DND-41 (cell line): ENCODE results near the gene SERINC5.

Experiments
- ATAC-seq: fragments of 200-7000 bp; cut with Tn5 transposase; 3 replicates; pipeline ENCODE4 v1.9.1; 2021; ENCODE audit warnings: low read depth; ENCODE audit not compliant: insufficient read depth
- DNase-seq: peaks from one replicate; pipeline ENCODE4 v3.0.0-alpha.2; 2020
- H2AFZ ChIP-seq: 2 replicates; pipeline ENCODE4 v1.6.0; 2012; ENCODE audit warnings: low read depth, low read length
- H3K27ac ChIP-seq: 2 replicates; pipeline ENCODE4 v1.5.1; 2012; ENCODE audit warnings: low read length, inconsistent platforms
- H3K27me3 ChIP-seq: fragments of 200-600 bp; sonication (generic); 2 replicates; pipeline ENCODE4 v1.6.0; 2012; ENCODE audit warnings: low read length, mild to moderate bottlenecking, inconsistent platforms; ENCODE audit not compliant: insufficient read depth, poor library complexity
- H3K36me3 ChIP-seq: 2 replicates; pipeline ENCODE4 v1.5.1; 2012; ENCODE audit warnings: low read length, inconsistent platforms; ENCODE audit not compliant: insufficient read depth
- H3K4me1 ChIP-seq: 2 replicates; pipeline ENCODE4 v1.5.1; 2012; ENCODE audit warnings: mild to moderate bottlenecking, low read length; ENCODE audit not compliant: insufficient read depth
- H3K4me2 ChIP-seq: 2 replicates; pipeline ENCODE4 v1.6.0; 2012; ENCODE audit warnings: mild to moderate bottlenecking, moderate library complexity, low read length, inconsistent platforms; ENCODE audit not compliant: insufficient read depth
- H3K4me3 ChIP-seq, 2 experiments: fragments of 200-600 bp in 1 of 2; shearing (Covaris generic) in 1 of 2; 2 replicates each; pipeline ENCODE4 v1.5.1; 2012 to 2016; ENCODE audit warnings: inconsistent platforms in 2 of 2, low read length in 2 of 2, mild to moderate bottlenecking in 2 of 2, low read depth in 1 of 2, moderate library complexity in 1 of 2
- H3K79me2 ChIP-seq: 2 replicates; pipeline ENCODE4 v1.6.0; 2012; ENCODE audit warnings: low read length, inconsistent platforms; ENCODE audit not compliant: insufficient read depth
- H3K9ac ChIP-seq: 2 replicates; pipeline ENCODE4 v1.6.0; 2012; ENCODE audit warnings: low read depth, mild to moderate bottlenecking, inconsistent platforms, low read length, moderate library complexity
- H3K9me3 ChIP-seq: 2 replicates; pipeline ENCODE4 v1.5.1; 2012; ENCODE audit warnings: low read length, moderate library complexity, mild to moderate bottlenecking, inconsistent platforms; ENCODE audit not compliant: insufficient read depth, severe bottlenecking
- H4K20me1 ChIP-seq: 2 replicates; pipeline ENCODE4 v1.6.0; 2012; ENCODE audit warnings: low read length; ENCODE audit not compliant: insufficient read depth
- CTCF ChIP-seq: IDR thresholded peaks from 2 replicates; pipeline ENCODE4 v1.5.1; 2012; ENCODE audit warnings: borderline replicate concordance, low read length, moderate library complexity, mild to moderate bottlenecking; ENCODE audit not compliant: poor library complexity, severe bottlenecking; ENCODE audit errors: extremely low read depth
- EZH2 ChIP-seq: IDR thresholded peaks from 3 replicates; pipeline ENCODE4 v1.6.1; 2012; ENCODE audit warnings: borderline replicate concordance, low read depth, mild to moderate bottlenecking, moderate library complexity, low read length, inconsistent platforms; ENCODE audit not compliant: severe bottlenecking

The SERINC5 gene

GRCh38 chr5:80097451-80097850, 158.4 kb downstream of the SERINC5 start:
- no peak overlapping the region for H3K27ac ChIP-seq
- ATAC-seq (no peak), DNase-seq (no peak)
- H3K4me2 ChIP-seq, result no peak overlapping the region
- H3K27me3 ChIP-seq, result no peaks in the 10 kb centered on the region
- no peaks in the 10 kb centered on the region for H3K9me3 ChIP-seq
- H3K4me1 ChIP-seq, result peaks cover 5% of the 10 kb centered on the region
- H3K79me2 ChIP-seq, result no peaks in the 10 kb centered on the region
- H3K4me3 ChIP-seq, result no peak overlapping the region
- H3K36me3 ChIP-seq, result no peaks in the 10 kb centered on the region
- H2AFZ ChIP-seq, result no peak overlapping the region; the same call in 1 of the 2 replicates
- TF ChIP-seq EZH2 (no peak), CTCF (no peak)
- no peaks in the 10 kb centered on the region for H4K20me1 ChIP-seq
- no peak overlapping the region for H3K9ac ChIP-seq

GRCh38 chr5:80094236-80094738, 161.6 kb downstream of the SERINC5 start:
- H4K20me1 ChIP-seq, result no peaks in the 10 kb centered on the region
- ATAC-seq, result no peak
- peak overlapping the region; percentile 15; the same call in 1 of the 2 replicates for H3K27ac ChIP-seq
- H3K9ac ChIP-seq, result no peak overlapping the region
- DNase-seq, result no peak
- no peaks in the 10 kb centered on the region for H3K27me3 ChIP-seq
- H3K36me3 ChIP-seq, result no peaks in the 10 kb centered on the region
- H3K9me3 ChIP-seq, result no peaks in the 10 kb centered on the region
- peaks cover 12% of the 10 kb centered on the region for H3K4me1 ChIP-seq
- H3K4me2 ChIP-seq, result no peak overlapping the region
- H3K79me2 ChIP-seq, result no peaks in the 10 kb centered on the region
- no peak overlapping the region for H2AFZ ChIP-seq
- no peak overlapping the region for H3K4me3 ChIP-seq
- TF ChIP-seq CTCF, result no peak

- no peak for DNase-seq
- H3K4me2 ChIP-seq, result no peak overlapping the region
Measured at GRCh38 chr5:80093796-80094195, 162.1 kb downstream of the SERINC5 start.

More at GRCh38 chr5:80093796-80094195, 162.1 kb downstream of the SERINC5 start:
- Histone ChIP-seq H3K9me3 (no peaks in the 10 kb centered on the region), H2AFZ (0 out of 2 replicates have a peak overlapping the region, but pooled peaks have one; percentile 21), H3K9ac (no peak overlapping the region), H3K4me1 (peaks cover 12% of the 10 kb centered on the region), H3K27me3 (no peaks in the 10 kb centered on the region), H3K27ac (peak overlapping the region; percentile 15), H3K36me3 (no peaks in the 10 kb centered on the region), H3K4me3 (no peak overlapping the region), H3K79me2 (no peaks in the 10 kb centered on the region), H4K20me1 (no peaks in the 10 kb centered on the region)
- no peak for ATAC-seq
- TF ChIP-seq EZH2, result no peak
- TF ChIP-seq CTCF, result no peak
